NB4 (cell line): ENCODE data around the gene MMP21.

Source experiments
- DNase-seq: peaks from one replicate; pipeline ENCODE4 v3.0.0; 2010; ENCODE audit warnings: low read depth
- H3K4me3 ChIP-seq: one replicate; pipeline ENCODE4 v1.5.1; 2011; ENCODE audit warnings: mild to moderate bottlenecking, low read depth, low read length, moderate library complexity
- CTCF ChIP-seq: IDR thresholded peaks from one replicate; pipeline ENCODE4 v1.5.1; 2012; ENCODE audit warnings: low read depth, low read length
- MAX ChIP-seq: IDR thresholded peaks from 2 replicates; pipeline ENCODE4 v1.6.1; 2011; ENCODE audit warnings: low read depth, low read length
- MYC ChIP-seq: IDR thresholded peaks from 2 replicates; pipeline ENCODE4 v1.6.1; 2011; ENCODE audit warnings: low read depth, low read length
- POLR2A ChIP-seq: IDR thresholded peaks from 2 replicates; pipeline ENCODE4 v1.6.1; 2011; ENCODE audit warnings: mild to moderate bottlenecking; ENCODE audit not compliant: insufficient read length; ENCODE audit errors: extremely low read depth

The MMP21 gene

DNA sequence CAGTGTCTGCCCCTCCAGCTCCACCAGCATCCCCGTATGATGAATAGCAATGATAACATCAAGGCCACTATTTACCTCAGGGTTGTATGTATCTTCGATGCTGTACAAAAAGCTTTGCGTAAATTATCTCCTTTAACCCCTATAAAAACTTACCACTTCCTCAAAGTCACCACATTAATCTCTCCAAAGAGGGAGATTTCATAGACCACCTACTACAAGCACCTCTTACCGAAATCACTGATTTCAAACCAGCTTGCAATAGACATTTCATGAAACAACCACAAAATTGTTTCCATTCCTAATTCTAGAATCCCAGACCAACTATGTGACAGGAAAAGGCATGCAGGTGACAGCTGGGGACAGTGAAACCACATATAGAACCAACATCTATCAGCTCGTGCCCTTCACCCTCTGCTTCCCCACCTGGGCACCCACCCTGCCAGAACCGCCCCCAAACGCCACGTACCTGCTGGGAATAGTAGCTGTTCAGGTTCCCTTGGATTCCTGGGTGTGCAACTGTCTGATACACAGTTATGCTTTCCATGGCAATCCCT lies 20.1 kb upstream of the MMP21 start:
- H3K4me3 ChIP-seq = no peak overlapping the region
- DNase-seq = peak; percentile 35
- TF ChIP-seq MAX (no peak), MYC (no peak), CTCF (no peak), POLR2A (no peak)

DNA sequence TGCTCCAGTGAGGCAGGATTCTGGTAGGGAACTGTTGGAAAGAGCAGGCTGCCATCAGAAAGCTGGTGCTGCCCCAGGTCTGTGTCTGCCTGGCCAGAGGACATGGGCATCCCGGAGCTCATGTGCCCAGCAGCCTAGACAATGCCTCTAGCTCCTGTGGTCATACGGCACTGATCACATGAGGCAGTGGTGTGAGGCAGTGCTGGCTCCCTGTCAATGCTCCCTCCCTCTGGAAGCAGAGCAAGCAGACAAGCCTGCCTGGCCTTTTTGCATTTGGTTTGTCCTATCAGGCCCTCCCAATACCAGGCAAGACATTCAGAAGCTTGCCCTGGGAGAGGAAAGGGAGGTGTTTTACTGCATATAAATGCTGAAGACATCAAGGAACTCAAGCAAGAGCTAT lies 19.5 kb upstream of the MMP21 start:
- H3K4me3 ChIP-seq = no peak overlapping the region
- no peak for TF ChIP-seq CTCF
- no peak for TF ChIP-seq MYC
- no peak for TF ChIP-seq MAX
- TF ChIP-seq POLR2A = no peak
- DNase-seq = no peak

DNA sequence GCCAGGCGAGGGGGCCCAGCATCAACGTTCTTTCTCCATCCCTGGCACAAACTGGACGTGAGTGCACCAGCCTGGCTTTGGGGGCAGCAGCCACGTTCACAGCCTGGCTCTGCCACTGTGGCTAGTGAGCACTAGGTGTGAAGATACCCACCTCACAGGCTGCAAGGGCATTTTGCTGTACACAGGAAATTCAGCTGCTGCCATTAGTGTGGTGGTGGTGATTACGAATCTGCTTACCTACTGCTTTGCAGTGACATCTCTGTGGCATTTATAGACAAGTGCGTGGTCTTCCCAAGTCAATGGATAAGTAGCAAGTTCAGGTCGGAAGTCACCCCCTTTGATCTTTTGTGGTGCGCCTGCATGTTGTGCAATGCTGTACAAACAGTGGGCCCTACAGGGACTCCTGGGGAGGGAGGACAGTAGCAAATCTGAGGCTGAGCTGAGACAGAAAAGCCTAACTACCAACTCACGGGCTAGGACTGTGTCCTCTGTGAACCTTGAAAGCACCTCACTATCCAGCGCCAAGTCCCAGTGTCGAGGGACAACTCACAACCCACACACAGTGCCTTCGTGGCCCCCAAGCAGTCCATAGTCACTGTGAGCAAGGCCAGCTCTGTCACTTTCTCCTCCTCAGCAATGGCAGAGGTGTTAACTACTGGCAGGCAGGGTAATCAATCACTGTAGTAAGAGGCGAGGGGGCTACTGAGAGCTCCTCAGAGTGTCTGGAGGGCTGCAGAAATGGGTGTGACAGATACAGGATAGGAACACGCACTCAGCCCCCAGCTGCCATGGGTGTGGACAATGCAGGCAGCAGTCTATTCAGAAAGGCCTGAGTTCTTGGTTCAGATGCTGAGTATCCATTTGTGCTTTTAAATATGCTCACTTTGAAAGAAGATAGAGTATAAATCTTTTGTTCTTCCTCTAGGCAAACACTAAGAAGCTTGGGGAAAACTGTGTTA lies 17.0 kb upstream of the MMP21 start:
- TF ChIP-seq MAX = no peak
- no peak for TF ChIP-seq POLR2A
- TF ChIP-seq CTCF = no peak
- TF ChIP-seq MYC = no peak
- H3K4me3 ChIP-seq = no peak overlapping the region
- DNase-seq = no peak

GRCh38 chr10:125788156-125789034 lies 12.8 kb upstream of the MMP21 start:
- H3K4me3 ChIP-seq = no peak overlapping the region
- no peak for TF ChIP-seq CTCF
- no peak for TF ChIP-seq POLR2A
- no peak for TF ChIP-seq MAX
- no peak for TF ChIP-seq MYC
- no peak for DNase-seq

GRCh38 chr10:125785791-125786190 lies 10.2 kb upstream of the MMP21 start:
- no peak for DNase-seq
- H3K4me3 ChIP-seq = no peak overlapping the region
- no peak for TF ChIP-seq POLR2A
- TF ChIP-seq MYC = no peak
- no peak for TF ChIP-seq CTCF
- TF ChIP-seq MAX = no peak
